GM23338 (cell line): Measurements from ENCODE around the gene SIGMAR1.

Source experiments
- EZH2phosphoT487 ChIP-seq: fragments of 200-600 bp; sonication (generic); IDR thresholded peaks from one replicate; pipeline ENCODE4 v1.8.1; 2018; ENCODE audit warnings: antibody characterized with exemption; ENCODE audit not compliant: unreplicated experiment
- STAT1 ChIP-seq: IDR thresholded peaks from one replicate; pipeline ENCODE4 v1.6.1; 2016; ENCODE audit warnings: antibody characterized with exemption; ENCODE audit not compliant: unreplicated experiment

DNA sequence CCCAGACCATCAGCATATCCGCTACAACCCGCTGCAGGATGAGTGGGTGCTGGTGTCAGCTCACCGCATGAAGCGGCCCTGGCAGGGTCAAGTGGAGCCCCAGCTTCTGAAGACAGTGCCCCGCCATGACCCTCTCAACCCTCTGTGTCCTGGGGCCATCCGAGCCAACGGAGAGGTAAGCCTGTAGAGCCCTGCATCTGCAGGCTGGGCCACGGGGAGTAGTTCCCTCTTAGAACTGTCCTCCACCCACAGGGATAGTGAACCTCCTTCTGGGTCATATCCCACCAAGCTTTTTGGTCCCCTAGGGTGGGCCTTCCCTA, 9.5 kb upstream of the SIGMAR1 start:
- TF ChIP-seq EZH2phosphoT487 (no peak), STAT1 (no peak)
